GM21825 (cell line): ENCODE measurements around the gene ANLN.
"Not testable (repeated sequence)": the region's sequence is repeated elsewhere in the genome, so short reads cannot be mapped to it uniquely, and the experiment has no call there.

ENCODE experiments used
- ATAC-seq: cut with Tn5 transposase; IDR thresholded peaks from one replicate; pipeline ENCODE4 v1.9.1; 2021; ENCODE audit warnings: mild to moderate bottlenecking, moderate library complexity; ENCODE audit not compliant: unreplicated experiment

Gene ANLN

GRCh38 chr7:36460811-36461429, 71.3 kb downstream of the ANLN start:
- ATAC-seq, result no peak

- no peak for ATAC-seq
Observed at GRCh38 chr7:36462551-36463137, 73.0 kb downstream of the ANLN start.

- ATAC-seq, result no peak
Observed at GRCh38 chr7:36464271-36464670, 74.6 kb downstream of the ANLN start.

- ATAC-seq, result not testable (repeated sequence)
Observed at GRCh38 chr7:36466001-36466400, 76.3 kb downstream of the ANLN start.

GRCh38 chr7:36468370-36469101, 78.9 kb downstream of the ANLN start:
- ATAC-seq, result no peak

GRCh38 chr7:36469236-36469635, 79.6 kb downstream of the ANLN start:
- ATAC-seq, result no peak

- no peak for ATAC-seq
Observed at GRCh38 chr7:36472141-36472729, 82.6 kb downstream of the ANLN start.

GRCh38 chr7:36473454-36474282, 84.0 kb downstream of the ANLN start:
- no peak for ATAC-seq

- no peak for ATAC-seq
Observed at GRCh38 chr7:36474283-36475010, 84.8 kb downstream of the ANLN start.

- ATAC-seq, result no peak
Observed at GRCh38 chr7:36475011-36475342, 85.3 kb downstream of the ANLN start.

- ATAC-seq, result no peak
Observed at GRCh38 chr7:36475381-36475780, 85.7 kb downstream of the ANLN start.

- ATAC-seq, result no peak
Observed at GRCh38 chr7:36478745-36479144, 89.1 kb downstream of the ANLN start.

GRCh38 chr7:36483853-36484252, 94.2 kb downstream of the ANLN start:
- ATAC-seq, result not testable (repeated sequence)

GRCh38 chr7:36484265-36484664, 94.6 kb downstream of the ANLN start:
- no peak for ATAC-seq

- ATAC-seq, result no peak
Observed at GRCh38 chr7:36486336-36486735, 96.7 kb downstream of the ANLN start.

- no peak for ATAC-seq
Observed at GRCh38 chr7:36487756-36488336, 98.2 kb downstream of the ANLN start.

- ATAC-seq, result not testable (repeated sequence)
Observed at GRCh38 chr7:36488672-36489071, 99.0 kb downstream of the ANLN start.

GRCh38 chr7:36490419-36490830, 100.8 kb downstream of the ANLN start:
- ATAC-seq, result no peak

GRCh38 chr7:36491317-36491716, 101.7 kb downstream of the ANLN start:
- ATAC-seq, result no peak

GRCh38 chr7:36496576-36496975, 106.9 kb downstream of the ANLN start:
- no peak for ATAC-seq
